Measurements from ENCODE around the gene ULK4.

ULK4 gene

DNA sequence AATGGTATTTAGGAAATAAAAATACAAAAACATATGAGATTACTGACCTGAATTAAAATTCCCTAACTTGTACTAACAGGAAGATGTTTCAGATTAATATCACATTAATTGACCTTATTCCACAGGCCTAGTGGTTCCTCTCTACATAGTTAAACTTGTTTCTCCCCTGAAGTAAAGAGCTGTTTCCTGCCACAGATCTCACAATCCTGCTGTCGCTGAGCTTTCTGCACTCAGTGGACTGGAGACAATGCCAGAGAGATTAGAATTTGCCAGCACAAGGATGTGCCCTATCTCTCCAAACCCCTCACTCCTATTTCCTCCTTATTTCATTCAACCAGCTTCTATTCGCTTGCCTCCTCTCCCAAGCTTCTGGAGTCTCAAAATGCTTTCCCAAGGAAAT lies 632.0 kb downstream of the ULK4 start:
- in situ Hi-C loops (cut with HindIII; ENCODE audit: low sequenced_read_pairs): no loop called here

DNA sequence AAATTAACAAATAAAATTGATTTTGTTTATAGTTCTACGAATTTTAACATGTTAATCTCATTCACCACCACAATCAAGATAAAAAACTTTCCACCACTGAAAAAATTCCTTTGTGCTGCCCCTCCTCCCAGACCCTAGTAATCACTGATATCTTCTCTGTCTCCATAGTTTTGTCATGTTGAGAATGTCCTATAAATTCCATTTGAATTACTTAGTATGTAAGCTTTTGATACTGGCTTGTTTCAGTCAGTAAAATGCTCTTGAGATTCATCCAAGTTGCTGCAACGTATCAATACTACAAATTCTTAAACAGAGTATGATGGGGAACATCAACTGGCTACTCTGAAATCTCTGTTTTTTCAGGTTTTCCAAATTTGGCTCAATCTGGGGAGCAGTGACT lies 633.0 kb downstream of the ULK4 start:
- in situ Hi-C loops (cut with HindIII; ENCODE audit: low sequenced_read_pairs): no loop called here

DNA sequence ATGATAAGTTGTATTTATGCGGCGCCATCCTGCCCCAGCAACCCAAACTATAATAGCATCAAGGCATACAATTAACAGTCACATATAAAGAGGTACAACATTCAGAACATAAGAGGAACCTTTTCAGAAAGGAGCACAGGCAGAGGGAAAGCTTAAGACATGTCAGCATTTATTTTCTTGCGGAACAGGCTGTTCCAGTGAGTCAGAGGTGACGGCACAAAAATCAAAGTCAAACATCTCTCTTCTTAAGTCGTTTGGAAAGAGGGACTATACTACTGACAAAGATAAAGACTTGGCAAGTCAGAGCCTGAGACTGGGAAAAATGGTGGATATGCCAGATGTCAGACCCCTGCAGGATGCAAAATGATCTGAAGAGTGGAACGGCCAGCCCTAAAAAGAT lies 634.2 kb downstream of the ULK4 start:
- in situ Hi-C loops (cut with HindIII; ENCODE audit: low sequenced_read_pairs): no loop called here

DNA sequence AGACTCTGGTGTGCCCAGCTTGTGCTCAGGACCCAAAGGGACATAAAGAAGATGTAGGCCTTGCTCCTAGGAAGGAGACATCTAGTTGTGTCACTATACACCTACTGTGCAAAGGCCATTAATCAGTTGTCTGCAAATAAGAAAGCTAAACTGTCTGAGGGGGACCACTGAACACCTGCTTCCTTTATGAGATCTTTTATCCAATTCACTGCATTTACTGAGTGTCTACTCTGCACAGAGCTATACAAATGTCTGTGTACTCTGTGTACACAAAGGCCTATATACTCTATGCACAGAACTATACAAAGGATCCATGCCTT lies 637.8 kb downstream of the ULK4 start:
- in situ Hi-C loops (cut with HindIII; ENCODE audit: low sequenced_read_pairs): no loop called here

DNA sequence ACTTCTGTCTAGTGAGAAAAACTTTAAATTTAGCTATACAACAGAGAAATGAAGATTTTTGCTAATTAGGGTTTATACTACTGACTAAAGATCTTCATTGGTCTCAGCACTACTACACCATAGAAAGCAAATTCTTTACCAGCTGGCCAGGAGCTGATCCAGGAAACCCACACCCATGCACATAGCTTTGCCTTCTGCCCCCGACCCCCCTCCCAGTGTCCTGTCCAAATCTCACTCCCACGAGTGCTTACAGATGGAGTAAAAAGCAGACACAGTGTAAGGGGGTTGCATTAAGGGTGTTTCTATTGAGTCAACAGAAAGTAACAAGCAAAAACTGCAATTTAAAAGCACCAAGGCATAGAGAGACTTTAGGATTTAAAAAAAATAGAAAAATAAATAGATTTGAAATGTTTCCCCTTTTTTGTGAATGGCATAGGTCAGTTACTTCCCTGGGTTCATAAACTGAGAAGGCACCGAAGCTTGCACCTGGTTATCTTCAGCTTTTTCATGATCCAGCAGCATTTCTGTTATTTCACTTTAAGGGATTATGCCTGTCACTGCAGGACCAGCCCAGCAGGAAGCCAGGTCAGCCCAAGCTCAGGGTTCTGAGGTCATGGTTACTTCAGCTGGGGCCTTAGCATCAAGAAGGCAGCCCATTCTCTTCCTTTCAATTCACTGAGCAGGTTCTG lies 638.3 kb downstream of the ULK4 start:
- in situ Hi-C loops (cut with HindIII; ENCODE audit: low sequenced_read_pairs): no loop called here

DNA sequence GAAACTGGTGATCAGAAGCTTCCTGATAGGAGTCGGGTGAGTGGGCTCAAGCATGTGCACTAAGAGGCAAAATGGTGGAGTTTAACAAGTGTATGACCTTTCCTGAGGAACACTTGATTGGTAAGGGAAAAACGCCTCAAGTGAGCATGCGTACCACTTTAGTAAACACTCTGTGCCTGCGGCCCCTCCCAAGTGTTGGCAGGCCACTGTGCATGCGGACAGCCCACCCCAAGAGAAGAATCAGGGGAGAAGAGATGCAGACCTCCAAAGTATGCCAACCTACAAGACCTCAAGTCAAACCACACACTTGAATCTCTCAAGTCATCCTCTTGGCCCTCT lies 640.3 kb downstream of the ULK4 start:
- in situ Hi-C loops (cut with HindIII; ENCODE audit: low sequenced_read_pairs): no loop called here

DNA sequence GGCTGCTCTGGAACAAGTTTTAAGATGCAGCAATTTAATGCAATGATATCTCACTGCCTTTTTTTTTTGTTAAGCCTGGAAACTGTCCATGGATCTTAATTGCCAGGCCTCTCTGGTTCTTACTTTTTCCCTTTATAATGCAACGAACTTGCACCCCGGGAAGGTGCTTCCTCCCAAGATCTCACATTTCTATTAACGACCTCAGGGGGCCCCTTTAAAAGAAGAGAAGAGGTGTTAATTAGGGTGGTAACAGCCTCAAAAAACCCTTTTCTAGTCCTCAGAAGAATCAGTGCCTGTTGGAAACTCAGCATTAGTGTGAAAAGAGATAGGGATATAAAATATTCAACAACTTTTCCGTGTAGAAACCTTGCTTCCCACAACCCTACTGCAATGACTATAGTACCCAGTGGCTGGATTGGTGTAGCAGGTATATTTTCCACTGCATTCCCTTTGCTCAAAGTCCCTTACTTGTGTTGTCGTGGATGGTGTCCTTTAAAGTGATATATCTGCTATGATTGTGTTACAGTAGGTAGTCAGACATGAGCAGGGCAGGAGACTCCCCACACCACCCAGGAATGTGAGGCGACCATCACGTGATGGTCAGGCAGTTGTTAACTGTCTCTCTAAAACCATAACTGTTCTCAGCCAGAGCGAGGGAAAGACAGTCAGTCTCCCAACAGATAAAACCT lies 640.8 kb downstream of the ULK4 start:
- in situ Hi-C loops (cut with HindIII; ENCODE audit: low sequenced_read_pairs): no loop called here

DNA sequence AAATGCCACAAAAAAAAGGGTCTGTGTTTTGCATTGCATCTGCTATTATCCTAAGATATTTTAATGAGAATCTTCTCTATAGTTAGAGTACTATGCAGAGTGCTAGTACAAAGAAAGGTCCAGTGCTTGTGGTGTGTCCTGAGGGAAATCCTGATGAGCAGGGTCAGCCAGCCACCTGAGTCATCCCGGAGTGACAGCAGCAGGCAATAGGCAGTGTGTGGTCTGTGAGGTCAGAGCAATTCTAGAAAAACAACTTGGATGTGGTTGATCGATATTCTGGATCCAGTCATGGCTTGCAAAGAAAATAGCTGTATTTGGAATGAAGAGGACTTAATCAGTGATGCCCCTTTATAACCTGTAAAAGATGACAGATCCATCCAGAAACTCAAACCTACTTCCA lies 643.4 kb downstream of the ULK4 start:
- in situ Hi-C loops (cut with HindIII; ENCODE audit: low sequenced_read_pairs): no loop called here

DNA sequence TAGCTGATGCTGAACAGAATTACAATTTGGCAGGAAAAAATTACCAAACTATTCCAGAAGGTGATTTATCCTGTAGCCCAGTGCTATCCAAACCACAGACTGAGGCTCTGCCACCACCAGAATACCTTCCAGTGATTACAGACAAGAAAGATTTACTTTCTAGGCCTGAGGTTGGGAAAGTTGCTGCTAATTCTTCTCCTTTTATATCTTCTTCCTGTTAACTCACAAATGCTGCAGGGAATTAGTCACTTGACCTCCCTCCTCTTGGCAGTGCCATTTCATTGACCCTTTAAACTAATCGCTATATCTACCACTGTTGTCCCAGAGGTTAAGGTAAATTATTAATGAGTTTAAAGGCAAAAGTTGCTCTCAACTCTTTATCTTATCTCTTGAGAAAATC lies 644.2 kb downstream of the ULK4 start:
- in situ Hi-C loops (cut with HindIII; ENCODE audit: low sequenced_read_pairs): no loop called here

DNA sequence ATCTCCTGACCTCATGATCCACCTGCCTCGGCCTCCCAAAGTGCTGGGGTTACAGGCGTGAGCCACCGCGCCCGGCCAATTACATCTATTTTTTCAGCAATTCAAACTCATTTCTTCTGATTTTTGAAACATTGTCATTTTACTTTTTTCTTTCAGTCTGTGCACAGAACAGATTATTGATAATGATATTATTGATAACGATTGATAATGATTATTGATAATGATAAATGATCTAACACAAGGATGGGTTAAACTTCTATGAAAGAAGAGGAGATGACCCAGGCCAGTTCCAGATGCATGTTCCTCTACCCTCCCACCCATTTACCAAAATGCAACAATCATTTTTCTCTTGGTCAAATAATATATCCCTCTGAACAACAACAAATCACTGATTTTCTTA lies 644.6 kb downstream of the ULK4 start:
- in situ Hi-C loops (cut with HindIII; ENCODE audit: low sequenced_read_pairs): no loop called here

DNA sequence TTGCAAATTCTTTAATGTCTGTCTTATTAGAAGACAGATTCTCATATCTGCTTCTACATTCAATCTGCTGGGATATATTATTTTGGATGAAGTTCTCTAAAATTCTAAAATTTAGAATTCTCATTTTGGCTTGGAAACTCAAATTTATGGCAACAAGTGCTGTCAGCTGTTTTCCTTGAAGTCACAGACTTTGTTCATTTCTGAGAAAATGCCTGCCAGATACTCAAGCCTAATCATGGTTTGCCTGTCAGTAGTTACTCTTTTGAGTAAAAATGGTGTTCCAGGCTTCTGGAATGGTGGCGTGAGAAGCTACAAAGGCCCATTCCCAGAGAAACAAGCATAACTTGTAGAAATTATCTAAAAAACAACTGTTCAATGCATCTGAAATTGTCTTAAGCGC lies 646.8 kb downstream of the ULK4 start:
- in situ Hi-C loops (cut with HindIII; ENCODE audit: low sequenced_read_pairs): no loop called here

DNA sequence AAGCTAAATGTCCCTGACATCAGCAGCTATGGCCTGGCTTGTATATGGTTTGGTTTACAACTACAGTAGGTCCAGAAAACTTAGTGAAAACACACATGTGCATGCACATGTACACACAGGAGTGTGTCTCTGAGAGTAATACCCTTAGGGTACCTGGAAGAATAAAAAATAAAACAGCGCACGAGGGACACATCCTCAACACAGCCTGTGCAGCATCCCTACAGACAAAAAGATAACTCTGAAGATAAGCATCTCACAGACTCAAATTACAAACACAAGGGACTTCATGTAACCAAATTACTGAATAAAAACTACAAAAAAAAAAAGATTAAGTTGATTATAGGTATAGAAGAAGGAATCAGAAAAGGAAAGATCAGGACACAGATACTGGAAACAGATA lies 653.8 kb downstream of the ULK4 start:
- in situ Hi-C loops (cut with HindIII; ENCODE audit: low sequenced_read_pairs): no loop called here

DNA sequence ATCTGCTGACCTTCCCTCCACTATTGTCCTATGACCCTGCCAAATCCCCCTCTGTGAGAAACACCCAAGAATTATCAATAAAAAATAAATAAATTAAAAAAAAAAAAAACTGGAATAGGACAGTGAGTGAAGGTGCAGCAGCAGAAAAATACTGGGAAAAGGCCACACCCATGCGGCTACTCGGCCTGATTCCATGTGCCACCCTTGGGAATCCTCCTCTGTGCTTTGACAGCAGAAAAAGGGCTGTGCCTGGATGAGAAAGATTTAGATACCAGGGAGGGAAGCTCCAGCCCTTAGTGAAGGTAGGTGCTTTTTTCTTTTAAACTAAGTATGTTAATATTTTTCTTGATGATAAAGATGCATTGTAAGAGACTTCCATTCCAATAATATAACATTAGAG lies 654.8 kb downstream of the ULK4 start:
- in situ Hi-C loops (cut with HindIII; ENCODE audit: low sequenced_read_pairs): no loop called here

DNA sequence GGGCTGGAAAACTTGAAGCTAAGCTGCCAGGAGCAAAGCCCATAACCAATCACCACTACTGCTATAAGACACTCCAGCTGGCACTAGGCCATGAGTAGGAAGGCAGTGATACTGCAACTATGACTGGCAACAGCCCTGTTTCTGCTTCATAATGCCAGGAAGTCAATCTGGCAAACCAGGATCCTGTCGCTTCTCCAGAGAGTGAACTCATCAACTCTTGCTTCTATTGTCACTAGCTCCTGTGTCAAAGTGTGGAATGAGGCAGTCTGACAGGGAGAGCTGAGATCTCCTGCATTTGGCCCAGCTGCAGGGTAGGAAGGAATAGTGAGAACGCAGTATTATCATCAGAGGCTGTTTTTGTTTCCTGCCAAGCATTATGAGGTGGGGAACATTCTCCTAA lies 657.3 kb downstream of the ULK4 start:
- in situ Hi-C loops (cut with HindIII; ENCODE audit: low sequenced_read_pairs): no loop called here

DNA sequence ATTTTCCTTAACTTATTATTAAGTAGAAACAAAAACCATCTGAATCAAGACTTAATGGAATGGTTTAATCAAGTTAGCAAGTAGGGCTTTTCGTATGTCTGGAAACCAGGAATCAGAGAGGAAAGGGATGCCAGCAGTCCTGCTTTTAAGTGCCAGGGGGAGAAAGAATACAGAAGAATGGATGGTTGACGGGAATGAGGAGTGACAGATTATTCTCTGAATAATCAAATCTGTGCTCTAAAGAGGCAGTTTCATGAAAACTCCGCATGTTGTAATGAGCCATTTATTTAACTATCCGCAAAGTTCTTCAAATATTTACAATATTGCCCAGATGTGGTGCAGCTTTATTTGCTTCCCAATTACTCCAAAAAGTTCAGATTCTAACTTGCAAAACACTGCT lies 659.6 kb downstream of the ULK4 start:
- in situ Hi-C loops (cut with HindIII; ENCODE audit: low sequenced_read_pairs): no loop called here

DNA sequence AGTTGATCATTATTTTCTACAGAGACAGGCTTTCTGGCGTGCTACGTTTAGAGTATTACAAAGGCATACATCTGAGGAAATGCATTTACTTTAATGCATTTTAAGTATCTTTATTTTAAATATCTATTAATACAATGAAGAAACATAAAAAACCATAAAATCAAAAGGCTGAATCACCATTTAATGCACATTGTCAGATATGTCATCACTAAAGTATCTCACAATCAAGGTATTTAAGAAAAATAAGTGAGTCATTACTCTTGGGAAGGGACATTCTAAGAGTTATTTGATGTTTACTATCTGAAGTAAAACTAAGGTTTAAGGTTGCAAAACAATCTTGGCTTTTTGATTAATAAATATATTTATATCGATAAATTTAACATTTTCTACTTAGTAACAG lies 660.4 kb downstream of the ULK4 start:
- in situ Hi-C loops (cut with HindIII; ENCODE audit: low sequenced_read_pairs): no loop called here

DNA sequence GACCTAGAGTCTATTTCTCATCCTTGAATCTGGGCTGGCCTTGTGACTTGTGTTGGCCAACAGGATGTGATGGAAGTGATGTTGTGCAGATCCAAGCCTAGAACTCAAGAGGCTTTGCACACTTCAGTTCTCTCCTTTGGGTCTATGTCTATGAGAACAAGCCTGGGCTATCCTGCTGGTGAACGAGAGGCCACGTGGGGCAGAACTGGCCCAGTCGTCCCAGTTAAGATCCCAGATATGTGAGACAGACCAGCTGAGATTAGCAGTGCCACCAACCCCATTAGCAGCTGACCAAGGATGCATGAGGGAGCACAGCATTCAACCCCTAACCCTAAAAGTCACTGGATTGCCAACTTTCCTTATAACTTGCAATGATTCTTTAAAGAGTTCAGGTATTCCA lies 662.9 kb downstream of the ULK4 start:
- in situ Hi-C loops (cut with HindIII; ENCODE audit: low sequenced_read_pairs): no loop called here

DNA sequence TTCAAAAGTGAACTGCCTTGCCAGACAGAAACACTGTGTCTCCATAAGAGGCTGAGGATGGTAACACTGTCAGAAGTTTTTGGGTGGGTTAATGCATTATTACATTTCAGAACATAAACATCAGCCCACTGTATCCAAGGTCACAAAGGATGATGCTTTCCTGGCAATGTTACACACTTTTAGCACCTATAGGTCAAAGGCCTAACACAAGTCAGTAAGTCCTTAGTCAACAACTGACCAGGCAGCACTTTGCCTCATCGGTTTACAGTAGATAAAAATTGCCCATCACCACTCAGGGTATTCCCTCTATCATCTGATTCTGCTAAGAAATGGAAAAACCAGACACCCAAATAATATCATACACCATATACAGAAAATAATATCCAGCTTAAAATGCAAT lies 664.2 kb downstream of the ULK4 start:
- in situ Hi-C loops (cut with HindIII; ENCODE audit: low sequenced_read_pairs): no loop called here

DNA sequence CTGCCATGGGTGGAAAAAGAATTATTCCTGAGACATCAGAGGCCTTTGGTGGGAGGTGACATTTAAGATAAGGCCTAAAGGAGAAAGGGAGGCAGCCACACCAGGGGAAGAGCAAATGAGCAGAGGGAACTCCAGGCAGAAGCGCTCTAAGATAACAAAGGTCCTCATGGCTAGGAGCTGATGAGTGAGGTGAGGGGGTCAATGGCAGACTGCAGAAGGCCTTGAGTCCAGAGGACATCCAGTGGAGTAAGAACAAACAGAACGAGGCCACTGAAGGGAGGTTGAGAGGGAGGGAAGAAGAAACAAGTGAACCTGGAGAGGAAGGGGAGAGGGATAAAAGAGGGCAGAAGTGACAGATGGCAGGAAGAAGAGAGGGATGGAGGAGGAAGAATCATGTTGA lies 665.3 kb downstream of the ULK4 start:
- in situ Hi-C loops (cut with HindIII; ENCODE audit: low sequenced_read_pairs): no loop called here

DNA sequence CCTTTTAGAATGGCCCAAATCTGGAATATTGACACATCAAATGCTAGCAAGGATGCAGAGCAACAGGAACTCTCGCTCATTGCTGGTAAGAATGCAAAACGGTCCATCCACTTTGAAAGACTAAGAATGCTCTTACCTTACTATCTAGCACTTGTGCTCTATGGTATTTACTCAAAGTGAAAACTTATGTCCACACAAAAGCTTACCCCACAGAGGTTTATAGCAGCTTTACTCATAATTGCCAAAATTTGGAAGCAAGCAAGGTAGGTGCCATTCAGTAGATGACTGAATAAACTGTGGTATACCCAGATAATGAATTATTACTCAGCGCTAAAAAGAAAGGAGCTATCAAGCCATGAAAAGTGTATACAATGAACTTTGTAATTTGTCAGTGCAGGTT lies 666.2 kb downstream of the ULK4 start:
- in situ Hi-C loops (cut with HindIII; ENCODE audit: low sequenced_read_pairs): no loop called here

DNA sequence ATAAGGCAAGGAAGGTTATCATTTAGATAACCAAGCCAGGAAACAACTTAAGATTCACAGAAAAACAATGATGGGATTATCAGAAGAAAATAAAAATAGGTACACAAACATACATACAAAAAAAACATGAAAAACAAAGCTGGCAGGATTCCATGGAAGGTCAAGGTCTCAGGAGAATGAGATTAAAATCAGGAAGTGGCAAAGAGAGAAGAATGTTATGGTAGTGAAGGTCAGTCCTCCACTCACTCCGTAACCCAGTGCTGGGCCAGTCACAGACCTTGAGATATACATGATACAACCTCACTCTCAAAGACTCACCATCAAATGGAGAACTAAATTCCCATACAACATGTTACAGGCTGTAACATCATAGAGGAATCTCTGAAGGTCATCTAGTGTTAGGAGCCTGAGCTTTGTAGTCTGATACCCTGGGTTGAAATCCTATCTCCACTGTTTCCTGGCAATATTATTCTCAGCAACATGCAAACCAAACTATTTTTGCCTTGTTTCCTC lies 668.7 kb downstream of the ULK4 start:
- in situ Hi-C loops (cut with HindIII; ENCODE audit: low sequenced_read_pairs): no loop called here

DNA sequence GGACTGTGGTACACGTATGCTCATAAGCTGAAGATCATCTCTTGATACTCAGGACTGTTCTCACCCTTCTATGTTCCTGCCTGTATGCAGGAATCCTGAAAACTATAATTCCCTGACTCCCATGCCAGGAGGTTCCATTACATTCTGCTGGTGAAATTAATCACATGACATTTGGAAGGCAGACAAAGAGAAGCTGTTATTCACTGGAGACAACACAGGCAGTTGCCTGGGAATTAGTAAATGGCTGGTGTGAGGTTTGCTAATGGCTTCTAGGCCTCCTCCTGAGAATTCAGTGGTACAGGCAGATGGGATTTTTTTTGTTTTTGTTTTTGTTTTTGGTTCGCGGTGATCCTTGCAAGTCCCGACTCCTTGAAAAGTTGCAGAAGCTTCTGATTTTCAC lies 671.2 kb downstream of the ULK4 start:
- in situ Hi-C loops (cut with HindIII; ENCODE audit: low sequenced_read_pairs): no loop called here

DNA sequence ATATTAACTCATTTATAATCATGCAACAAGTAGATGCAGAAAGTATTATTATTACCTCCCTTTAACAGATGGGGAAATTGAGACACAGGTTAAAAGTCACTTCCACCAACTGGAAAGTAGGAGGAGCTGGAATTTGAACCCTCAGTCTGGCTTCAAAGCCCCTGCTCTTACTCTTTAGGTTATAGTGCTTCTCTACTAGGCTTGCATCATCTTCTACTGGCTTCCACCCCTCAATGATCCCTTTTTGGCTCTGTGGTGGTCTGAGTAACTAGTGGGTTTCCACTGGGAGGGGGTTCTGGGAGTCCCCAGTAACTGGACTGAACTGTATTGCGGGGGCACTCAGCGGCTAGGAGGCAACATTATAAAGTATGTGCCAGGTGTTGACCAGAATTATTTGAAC lies 671.6 kb downstream of the ULK4 start:
- in situ Hi-C loops (cut with HindIII; ENCODE audit: low sequenced_read_pairs): no loop called here

Data from endothelial cell of hepatic sinusoid (primary cell).